SK-N-MC (cell line): ENCODE data around the gene SLC1A5.

Experiments
- EZH2 ChIP-seq: fragments of 200-600 bp; sonication (generic); IDR thresholded peaks from one replicate; pipeline ENCODE4 v1.6.1; 2017; ENCODE audit warnings: antibody characterized with exemption
- FOXP2 ChIP-seq: optimal IDR thresholded peaks from 2 replicates; pipeline ENCODE3; 2011; ENCODE audit warnings: mild to moderate bottlenecking, moderate library complexity; ENCODE audit not compliant: insufficient read depth; ENCODE audit errors: extremely low read length, control extremely low read depth
- POLR2AphosphoS5 ChIP-seq: IDR thresholded peaks from 2 replicates; pipeline ENCODE4 v1.6.1; 2012; ENCODE audit warnings: mild to moderate bottlenecking, low read depth, low read length, borderline replicate concordance

DNA sequence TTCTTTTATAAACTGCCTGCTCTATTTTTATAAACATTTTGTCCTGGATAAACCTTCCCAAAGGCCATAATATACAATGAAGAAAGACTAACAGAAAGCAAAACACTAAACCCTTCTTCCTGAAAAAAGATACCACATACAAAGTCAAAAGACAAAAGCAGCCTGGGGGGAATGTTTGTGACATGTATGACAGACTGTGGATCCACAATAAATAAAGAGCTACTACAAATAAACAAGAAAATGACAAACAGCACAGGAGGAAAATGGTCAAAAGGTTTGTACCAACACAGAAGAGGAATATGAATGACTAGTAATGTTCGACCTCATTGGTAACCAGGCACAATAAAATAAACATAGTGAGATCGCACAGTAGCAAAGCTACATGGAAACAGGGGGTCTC lies 42.5 kb upstream of the SLC1A5 start:
- TF ChIP-seq POLR2AphosphoS5 (no peak), EZH2 (no peak), FOXP2 (no peak)
